ENCODE measurements around the gene LRRC8A.
"Not testable (repeated sequence)": the region's sequence is repeated elsewhere in the genome, so short reads cannot be mapped to it uniquely, and the experiment has no call there.

LRRC8A gene

DNA sequence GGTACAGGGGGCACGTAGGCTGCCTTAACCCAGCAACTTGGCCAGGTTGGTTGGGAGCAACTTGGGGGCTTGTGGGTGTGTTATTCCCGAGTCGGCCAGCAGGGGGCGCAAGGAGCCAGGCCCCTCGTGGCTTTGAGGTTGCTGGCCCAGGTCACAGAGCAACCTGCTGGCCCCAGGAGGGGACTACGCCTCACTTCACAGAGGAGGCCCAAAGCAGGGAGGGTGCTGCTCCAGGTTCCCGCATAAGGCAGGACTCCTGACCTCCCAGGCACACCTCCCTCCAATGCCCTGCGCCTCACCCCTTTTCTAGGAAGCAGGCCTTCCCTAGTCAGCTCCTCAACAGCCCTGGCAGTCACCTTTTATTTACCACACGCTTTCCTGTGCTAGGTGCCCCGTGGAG lies 18.3 kb upstream of the LRRC8A start:
- Histone ChIP-seq H3K4me2 (ENCODE audit: low read length) (peak overlapping the region; percentile 7; the same call in 1 of the 2 replicates), H3K4me3 (ENCODE audit: low read length) (no peak overlapping the region), H3K9me3 (ENCODE audit: control insufficient read depth, insufficient read depth, low read length) (no peaks in the 10 kb centered on the region), H4K20me1 (ENCODE audit: control insufficient read depth, insufficient read depth, low read depth, low read length) (no peaks in the 10 kb centered on the region), H3K36me3 (ENCODE audit: control insufficient read depth, low read length) (no peaks in the 10 kb centered on the region), H3F3A (ENCODE audit: control insufficient read depth, insufficient read depth) (peaks cover 3% of the 10 kb centered on the region; the same call in 1 of the 2 replicates), H3K27me3 (ENCODE audit: control insufficient read depth, low read length) (no peaks in the 10 kb centered on the region), H3K79me2 (ENCODE audit: control insufficient read depth, low read length) (peaks cover 28% of the 10 kb centered on the region), H3K27ac (ENCODE audit: low read depth, low read length) (no peak overlapping the region), H3K4me1 (ENCODE audit: control insufficient read depth, low read length) (peaks cover 8% of the 10 kb centered on the region), H3K9me2 (replicated peaks; ENCODE audit: control insufficient read depth, low read length) (no peaks in the 10 kb centered on the region)
- TF ChIP-seq CTCF (IDR thresholded peaks at IDR 0.05; ENCODE audit: low read depth, low read length, poor library complexity, severe bottlenecking) (peak; percentile 88), EZH2phosphoT487 (IDR thresholded peaks at IDR 0.05; ENCODE audit: borderline replicate concordance, low read length) (no peak)

DNA sequence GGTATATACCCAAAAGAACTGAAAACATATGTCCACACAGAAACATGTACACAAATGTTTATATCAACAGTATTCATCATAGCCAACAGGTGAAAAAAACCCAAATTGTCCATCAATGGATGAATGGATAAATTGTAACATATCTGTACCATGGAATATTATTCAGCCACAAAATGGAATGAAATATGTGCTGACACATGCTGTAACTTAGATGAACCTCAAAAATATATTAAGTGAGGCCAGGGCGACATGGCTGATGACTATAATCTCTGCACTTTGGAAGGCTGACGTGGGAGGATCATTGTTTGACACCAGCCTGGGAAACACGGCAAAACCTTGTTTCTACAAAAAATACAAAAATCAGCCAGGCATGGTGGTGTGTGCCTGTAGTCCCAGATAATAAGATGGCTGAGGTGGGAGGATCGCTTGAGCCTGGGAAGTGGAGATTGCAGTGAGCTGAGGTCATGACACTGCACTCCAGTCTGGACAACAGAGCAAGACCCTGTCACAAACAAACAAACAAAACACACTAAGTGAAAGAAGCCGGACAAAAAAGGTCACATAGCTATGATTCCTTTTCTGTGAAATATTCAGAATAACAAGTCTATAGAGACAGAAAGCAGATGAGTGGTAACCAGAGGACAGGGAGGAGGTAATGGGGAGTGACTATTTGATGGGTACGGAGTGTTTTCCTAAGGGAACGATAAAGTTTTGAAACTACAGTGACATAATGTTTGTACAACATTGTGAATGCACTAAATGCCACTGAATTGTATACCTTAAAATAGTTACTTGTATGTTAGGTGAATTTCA lies 11.6 kb upstream of the LRRC8A start:
- TF ChIP-seq EZH2phosphoT487 (IDR thresholded peaks at IDR 0.05; ENCODE audit: borderline replicate concordance, low read length): no peak
- no peak for TF ChIP-seq CTCF (IDR thresholded peaks at IDR 0.05; ENCODE audit: low read depth, low read length, poor library complexity, severe bottlenecking)
- Histone ChIP-seq H3K4me3 (ENCODE audit: low read length) (no peak overlapping the region), H3K9me2 (replicated peaks; ENCODE audit: control insufficient read depth, low read length) (no peaks in the 10 kb centered on the region), H3K27me3 (ENCODE audit: control insufficient read depth, low read length) (no peaks in the 10 kb centered on the region), H3K4me2 (ENCODE audit: low read length) (no peak overlapping the region), H3K9me3 (ENCODE audit: control insufficient read depth, insufficient read depth, low read length) (no peaks in the 10 kb centered on the region), H3K36me3 (ENCODE audit: control insufficient read depth, low read length) (peaks cover 13% of the 10 kb centered on the region), H3K27ac (ENCODE audit: low read depth, low read length) (no peak overlapping the region), H3K79me2 (ENCODE audit: control insufficient read depth, low read length) (peaks cover 20% of the 10 kb centered on the region), H3F3A (ENCODE audit: control insufficient read depth, insufficient read depth) (no peaks in the 10 kb centered on the region; the same call in 1 of the 2 replicates), H4K20me1 (ENCODE audit: control insufficient read depth, insufficient read depth, low read depth, low read length) (no peaks in the 10 kb centered on the region), H3K4me1 (ENCODE audit: control insufficient read depth, low read length) (no peaks in the 10 kb centered on the region)

GRCh38 chr9:128870941-128871265 lies 11.0 kb upstream of the LRRC8A start:
- not testable (repeated sequence) for H3F3A ChIP-seq (ENCODE audit: control insufficient read depth, insufficient read depth); H4K20me1 ChIP-seq (ENCODE audit: control insufficient read depth, insufficient read depth, low read depth, low read length); H3K4me3 ChIP-seq (ENCODE audit: low read length); H3K9me3 ChIP-seq (ENCODE audit: control insufficient read depth, insufficient read depth, low read length); H3K27me3 ChIP-seq (ENCODE audit: control insufficient read depth, low read length); H3K9me2 ChIP-seq (replicated peaks; ENCODE audit: control insufficient read depth, low read length); H3K4me2 ChIP-seq (ENCODE audit: low read length); H3K27ac ChIP-seq (ENCODE audit: low read depth, low read length); H3K4me1 ChIP-seq (ENCODE audit: control insufficient read depth, low read length)
- H3K36me3 ChIP-seq (ENCODE audit: control insufficient read depth, low read length): peaks cover 13% of the 10 kb centered on the region
- peaks cover 25% of the 10 kb centered on the region for H3K79me2 ChIP-seq (ENCODE audit: control insufficient read depth, low read length)

DNA sequence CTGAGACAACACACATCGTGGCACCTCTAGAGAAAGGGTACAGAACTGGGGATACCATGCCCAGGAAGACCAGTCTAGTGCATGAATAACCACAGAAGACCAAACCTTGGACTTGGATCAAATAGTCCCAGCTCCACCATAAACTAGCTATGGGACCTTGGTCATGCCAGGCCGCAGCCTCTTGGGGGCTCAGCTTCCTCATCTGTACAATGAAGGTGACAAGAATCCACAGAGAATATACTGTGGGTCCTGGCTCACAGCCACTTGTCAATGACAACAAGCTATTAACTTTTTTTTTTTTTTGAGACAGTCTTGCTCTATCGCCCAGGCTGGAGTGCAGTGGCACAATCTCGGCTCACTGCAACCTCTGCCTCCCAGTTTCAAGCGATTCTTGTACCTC lies 4.1 kb upstream of the LRRC8A start:
- Histone ChIP-seq H3K36me3 (ENCODE audit: control insufficient read depth, low read length) (peaks cover 6% of the 10 kb centered on the region; the same call in 1 of the 2 replicates), H3K79me2 (ENCODE audit: control insufficient read depth, low read length) (peaks cover 65% of the 10 kb centered on the region), H3K4me3 (ENCODE audit: low read length) (no peak overlapping the region), H3F3A (ENCODE audit: control insufficient read depth, insufficient read depth) (peaks cover 6% of the 10 kb centered on the region), H3K9me2 (replicated peaks; ENCODE audit: control insufficient read depth, low read length) (no peaks in the 10 kb centered on the region), H3K27ac (ENCODE audit: low read depth, low read length) (no peak overlapping the region), H3K4me1 (ENCODE audit: control insufficient read depth, low read length) (peaks cover 18% of the 10 kb centered on the region), H3K9me3 (ENCODE audit: control insufficient read depth, insufficient read depth, low read length) (no peaks in the 10 kb centered on the region), H3K4me2 (ENCODE audit: low read length) (no peak overlapping the region), H3K27me3 (ENCODE audit: control insufficient read depth, low read length) (no peaks in the 10 kb centered on the region), H4K20me1 (ENCODE audit: control insufficient read depth, insufficient read depth, low read depth, low read length) (no peaks in the 10 kb centered on the region)
- TF ChIP-seq EZH2phosphoT487 (IDR thresholded peaks at IDR 0.05; ENCODE audit: borderline replicate concordance, low read length): no peak

Data from DOHH2 (cell line).